DMS79 treated with DMSO at 0.1 percent for 48 hours (cell line): ENCODE data around the gene IRX1.

Experiments
- DNase-seq: peaks from one replicate; lab custom pipeline; 2025; lab: John Stamatoyannopoulos, UW

Gene IRX1

DNA sequence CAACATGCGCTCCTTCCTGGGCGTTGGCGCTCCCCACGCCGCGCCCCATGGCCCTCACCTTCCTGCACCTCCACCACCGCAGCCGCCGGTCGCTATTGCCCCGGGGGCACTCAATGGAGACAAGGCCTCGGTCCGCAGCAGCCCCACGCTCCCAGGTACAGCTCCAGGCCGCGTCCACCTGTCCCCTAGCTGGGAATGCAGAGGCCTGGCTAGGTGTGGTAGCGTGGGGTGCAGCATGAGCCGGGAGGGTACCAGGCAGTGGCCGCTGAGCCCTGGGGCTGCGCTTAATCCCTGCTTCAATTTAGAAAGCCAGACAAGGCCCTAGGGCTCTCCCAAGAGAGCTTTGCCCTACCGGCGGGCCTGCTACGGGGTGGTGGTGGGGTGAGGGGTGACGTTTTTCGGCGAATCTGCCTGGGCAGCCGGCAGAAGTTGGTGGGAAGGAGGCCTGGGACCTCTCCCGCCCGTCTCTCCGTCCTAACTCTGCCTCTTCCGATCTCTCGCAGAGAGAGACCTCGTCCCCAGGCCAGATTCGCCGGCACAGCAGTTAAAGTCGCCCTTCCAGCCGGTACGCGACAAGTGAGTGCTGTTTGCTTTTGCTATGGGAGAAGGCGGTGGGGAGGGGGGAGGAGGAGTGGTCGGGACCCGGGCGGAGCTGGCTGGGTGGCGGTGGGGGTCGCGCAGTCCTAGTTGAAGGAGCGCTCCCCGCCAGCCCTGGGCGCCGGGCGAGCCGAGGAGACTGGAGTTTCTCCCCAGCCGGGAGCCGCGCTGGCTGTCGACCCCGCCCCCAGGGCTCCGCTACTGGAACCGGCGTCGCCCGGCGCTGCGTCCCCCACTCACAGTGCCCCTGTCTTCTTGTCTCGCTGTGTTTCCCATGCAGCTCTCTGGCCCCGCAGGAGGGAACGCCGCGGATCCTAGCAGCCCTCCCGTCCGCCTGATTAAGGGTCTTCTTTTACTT, 4.8 kb downstream of the IRX1 start:
- no peak for DNase-seq

DNA sequence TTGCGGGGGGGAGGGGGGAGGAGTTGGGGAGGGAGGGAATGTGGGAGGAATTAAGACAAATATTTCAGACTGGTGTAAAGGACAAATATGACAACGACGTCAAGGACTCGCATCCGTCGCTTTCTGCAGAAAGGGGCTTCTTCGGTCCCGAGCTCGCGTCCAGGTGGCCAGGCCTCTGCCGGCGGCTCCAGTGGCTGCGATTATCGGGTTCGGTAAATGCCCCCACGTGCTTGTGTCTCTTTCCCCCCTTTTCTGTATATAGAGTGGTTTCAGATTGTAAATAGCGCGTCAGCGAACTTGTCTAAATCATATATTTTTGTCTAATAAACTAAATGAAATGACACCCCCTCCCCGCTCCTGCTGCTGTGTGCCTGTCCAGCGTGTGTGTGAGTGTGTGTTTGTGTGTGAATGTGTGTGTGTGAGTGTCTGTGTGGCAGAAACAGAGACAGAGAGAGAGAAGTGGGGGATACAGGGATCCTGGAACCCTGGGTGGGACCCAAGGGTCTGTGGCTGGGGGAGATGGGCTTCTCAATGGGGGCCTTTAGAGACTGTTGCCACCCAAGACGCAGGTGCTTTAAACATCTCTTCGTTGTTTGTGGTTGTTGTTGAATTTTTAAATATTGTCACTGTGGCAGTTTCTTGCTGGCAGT, 5.6 kb downstream of the IRX1 start:
- no peak for DNase-seq

DNA sequence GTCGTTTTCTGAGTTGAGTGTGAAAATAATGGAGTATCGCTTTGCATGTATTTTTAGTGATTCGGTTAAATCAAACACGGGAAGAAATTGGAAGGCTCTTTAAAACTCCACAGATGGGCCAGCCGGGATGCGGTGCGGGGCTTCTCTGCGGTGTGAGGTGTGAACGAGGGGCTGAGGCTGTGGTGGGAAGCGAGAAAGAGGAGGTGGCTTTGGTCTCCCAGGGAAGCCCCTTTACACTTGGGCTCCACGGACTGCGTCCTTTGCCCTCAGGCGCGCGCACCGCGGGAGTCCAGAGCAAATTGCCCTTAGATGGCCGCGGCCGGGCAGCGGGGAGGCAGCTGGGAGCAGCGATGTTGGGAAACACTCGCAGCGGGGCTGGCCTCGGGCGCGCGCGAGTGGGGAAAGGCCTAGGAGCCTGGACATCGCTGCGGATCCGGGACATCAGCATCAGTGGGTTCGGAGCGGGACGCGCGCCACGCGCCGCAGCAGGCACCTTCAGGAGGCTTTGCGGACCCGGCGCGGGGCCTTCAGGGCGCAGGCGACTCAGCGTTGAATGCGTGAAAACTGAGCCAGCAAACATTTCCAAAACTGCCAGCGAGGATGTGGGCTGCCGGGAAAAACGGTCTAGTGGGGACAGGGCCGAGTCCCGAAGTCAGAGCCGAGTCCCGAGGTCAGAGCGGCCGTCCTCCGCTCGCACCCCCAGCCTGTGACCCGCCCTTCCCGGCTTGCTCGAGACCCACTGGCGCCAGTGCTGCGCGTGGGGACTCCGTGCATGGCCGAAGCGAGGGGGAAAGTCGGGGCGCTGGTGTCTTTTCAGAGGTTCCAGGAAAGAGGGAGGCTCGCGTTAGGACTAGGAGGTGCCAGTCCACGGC, 6.5 kb downstream of the IRX1 start:
- no peak for DNase-seq

DNA sequence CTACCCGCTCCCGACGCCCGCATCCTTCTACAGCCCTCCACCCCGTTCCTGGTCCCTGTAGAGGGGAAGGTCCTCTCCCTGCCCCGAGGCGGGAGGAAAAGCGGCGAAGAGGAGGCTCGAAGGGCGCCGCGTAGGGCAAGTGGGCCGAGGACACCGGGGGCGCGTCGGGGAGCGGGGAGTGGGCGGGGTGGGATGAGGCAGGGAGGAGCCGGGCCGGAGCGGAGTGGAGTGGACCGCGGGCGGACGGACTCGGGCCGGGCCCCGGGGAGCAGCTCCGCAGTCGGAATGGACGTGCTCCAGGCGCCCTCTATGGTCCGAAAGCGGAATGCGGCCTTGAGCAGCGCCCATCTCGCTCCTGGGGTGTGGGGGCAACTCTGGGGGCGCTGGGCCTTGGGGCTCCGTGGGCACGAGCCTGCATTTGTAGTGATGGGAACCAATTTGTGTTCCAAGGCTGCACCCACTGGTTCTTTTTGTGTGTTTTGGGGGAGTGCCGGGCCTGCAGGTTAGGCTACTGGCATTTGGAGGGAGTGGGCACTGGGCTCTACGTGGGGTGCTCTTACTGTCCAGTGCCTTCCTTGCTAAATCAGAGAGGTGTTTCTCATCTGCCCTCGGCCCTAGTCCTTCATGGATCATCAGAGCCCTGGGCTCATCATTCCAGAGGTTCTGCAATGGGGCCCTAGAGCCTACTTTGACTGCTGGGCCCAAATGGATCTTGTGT, 7.3 kb downstream of the IRX1 start:
- DNase-seq, result no peak

DNA sequence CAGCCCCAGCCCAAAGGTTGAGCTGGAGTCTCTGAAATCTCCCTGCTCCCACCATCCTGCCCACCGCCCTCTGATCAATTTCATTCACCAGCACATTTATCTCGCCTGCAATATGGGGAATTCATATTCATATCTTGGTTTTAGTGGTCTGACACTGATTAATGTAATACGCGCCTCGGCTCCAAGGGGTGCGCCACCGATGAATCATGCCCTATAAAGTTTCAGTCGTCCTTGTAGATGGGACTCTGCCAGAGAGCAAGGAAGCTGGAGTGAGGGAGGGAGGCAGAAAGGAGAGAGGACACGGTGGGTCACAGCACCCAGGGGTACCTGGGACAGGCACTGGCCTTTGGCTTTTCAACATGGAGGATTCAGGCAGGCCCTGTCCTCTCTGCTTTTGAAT, 8.9 kb downstream of the IRX1 start:
- DNase-seq, result no peak

DNA sequence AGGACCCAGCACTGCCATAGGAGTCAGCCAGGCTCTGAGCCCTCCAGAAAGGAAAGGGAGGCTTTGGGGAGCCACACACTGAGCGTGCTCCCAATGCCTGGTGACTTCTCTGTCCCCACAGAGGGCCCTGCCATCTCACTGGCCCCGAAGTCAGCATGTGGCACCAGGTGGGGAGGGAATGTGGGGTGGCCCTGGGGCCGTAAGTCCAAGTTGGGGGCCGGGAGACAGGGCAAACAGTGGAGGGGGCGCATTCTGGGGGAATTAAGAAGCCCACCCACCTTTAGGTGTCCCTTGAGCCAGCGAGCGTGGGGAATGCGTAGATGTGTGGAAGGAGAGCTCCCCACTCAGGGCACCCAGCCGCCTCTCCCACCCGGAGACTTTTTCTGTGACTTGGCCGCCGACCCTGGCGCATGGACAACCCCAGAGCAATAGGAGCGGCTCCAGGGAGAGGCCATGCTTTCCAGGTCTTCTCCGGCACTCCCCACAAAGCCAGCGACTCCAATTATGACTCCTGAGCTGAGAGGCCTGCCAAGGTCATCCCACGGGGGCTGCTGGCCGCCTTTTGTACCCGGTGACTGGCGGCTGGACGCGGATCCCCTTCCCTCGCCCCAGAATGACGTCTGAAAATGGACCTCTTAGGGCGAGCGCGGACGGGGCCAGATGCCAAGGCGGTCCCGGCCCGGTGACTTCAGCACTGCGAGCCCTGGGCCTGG, 9.8 kb downstream of the IRX1 start:
- DNase-seq, result no peak

DNA sequence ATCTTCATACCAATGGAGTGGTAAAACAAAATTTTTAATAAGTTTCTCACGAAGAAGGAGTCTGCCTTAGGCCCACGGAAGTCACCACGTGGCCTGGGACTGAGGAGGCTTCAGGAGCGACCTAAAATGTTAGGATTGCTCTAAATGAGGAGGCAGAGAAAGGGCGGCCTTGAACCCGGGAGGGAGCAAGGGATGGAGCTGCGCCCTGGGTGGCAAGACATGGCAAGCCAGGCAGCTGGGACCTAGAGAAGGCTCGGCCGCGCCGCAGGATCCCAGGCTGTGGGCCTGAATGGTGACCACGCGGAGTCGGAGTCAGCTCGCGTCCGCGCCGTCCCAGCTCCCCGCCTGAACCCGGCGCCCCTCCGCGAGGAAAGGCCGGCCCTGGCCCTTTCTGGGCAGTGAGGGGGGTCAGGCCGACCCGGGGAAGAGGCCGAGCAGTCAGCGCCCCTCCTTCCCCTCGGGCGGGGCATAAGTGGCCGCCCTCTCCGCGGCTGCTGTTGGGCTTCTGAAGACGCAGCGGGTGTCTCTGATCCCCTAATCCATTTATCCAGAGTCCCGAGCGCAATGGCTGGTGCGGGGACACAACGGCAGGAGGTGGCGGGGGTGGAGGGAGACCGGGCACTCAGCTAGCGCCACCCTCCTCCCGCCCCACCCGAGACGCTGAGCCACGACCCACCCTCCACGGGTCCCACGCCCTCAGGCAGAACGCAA, 10.6 kb downstream of the IRX1 start:
- no peak for DNase-seq

DNA sequence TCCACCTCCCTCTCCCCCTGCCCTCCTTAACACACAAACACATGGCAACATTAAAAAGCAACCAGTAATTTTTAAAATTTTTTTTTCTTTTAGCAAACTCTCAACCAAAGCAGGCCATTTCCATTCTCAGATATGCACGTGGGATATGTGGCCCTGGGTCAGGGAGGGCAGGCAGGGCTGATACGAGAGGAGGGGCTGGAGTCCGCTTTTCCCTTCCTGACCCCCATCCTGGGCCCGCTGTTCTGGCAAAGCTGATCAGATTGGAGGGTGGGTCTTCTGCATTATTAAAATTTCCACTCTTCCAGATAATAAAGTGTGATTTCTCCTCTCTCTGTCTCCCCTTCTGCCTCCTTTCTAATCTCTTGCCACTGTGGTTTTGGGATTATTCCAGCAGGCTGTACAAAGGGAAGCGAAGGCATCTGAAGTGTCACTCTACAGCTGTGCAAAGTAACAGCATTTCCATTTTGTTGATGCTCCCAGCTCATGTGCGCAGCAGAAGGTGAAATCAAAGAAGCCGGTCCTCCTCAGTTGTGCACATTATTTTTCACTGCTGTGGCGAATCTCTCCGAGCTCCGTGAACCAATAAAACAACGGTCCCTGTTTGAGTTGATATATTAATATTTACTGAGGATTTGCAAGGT, 12.0 kb downstream of the IRX1 start:
- no peak for DNase-seq

DNA sequence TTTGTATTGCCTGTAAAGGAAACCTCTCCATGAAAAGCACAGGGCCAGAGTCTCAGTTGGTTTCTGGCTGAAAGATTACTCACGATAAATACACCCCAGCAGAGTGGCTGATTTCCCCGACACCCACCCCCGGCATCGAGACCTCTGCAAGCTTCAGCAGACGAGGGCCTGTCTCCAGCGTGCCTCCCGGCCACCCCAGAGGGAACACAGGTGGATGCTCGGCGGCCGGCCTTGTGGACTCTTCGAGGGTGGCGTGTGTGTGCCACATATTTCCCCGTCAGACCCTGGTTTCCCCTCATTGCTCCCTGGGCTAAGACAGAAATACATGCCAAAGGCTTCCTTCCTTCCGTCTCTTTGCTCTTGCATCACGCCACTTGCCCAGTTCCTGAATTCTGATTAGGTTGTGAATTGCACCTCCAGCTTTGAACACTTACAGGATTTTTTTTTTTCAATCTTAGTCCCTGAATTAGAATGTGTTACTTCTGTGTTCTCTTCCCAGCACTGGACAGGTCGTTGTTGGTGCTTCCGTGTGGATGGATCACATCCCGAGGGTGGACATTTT, 13.6 kb downstream of the IRX1 start:
- no peak for DNase-seq

DNA sequence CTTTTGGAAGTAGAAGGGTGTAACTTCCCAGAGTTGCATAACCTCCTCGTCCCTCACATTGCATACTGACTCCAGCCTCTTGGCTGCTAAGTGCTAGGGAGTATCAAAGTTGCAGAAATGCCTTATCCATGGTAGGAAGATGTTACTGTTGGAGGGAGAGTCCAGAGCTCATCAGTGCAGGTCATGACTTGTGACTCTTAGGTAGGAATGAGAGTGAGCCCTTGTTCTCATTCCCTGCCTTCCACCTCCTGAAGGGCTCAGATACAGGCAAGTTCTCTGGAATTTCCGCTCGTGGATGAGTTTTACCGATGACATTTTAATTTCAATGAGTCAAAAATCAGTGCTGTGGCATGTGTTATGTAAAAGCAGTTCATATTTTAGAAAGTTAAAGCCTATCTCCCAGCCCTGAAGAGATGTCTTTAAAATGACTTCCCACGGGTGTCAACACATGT, 17.0 kb downstream of the IRX1 start:
- DNase-seq, result no peak

DNA sequence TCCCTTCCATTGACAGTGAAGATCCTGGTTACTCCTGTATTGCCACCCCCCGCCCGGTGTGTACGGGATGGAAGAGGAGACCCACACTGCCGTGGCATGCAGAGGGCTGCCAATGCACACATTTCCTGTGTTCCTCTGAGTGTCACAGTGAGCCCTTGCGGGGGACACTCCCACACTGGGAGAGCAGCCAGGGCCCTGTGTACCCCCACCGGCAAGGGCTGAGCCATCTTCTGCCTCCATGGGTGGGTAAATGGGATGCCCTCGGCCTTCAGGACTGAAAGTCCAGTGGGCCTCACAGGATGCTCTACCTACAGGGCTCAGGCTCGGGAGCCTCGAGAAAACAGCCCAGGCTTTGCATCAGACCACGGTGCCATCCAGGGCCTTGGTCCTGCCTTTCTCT, 18.1 kb downstream of the IRX1 start:
- DNase-seq, result no peak

DNA sequence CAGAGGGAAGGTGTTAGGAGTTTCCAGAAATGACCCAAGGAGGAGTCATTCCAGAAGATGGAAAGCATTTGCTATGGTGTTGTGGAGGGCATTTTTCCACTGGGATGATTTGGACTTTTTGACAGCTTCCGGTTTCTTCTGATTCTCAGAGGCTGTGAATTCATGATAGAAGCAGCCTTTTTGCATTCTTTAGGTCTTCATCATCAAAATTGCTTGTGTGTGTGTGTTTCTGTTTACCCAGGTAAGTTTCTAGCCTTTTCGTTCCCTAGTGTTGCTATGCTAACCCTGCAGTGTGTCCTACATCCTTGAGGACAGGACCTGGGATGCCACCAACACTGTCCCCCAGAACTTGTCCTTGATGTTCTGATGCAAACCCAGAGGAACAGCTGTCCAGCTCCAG, 19.6 kb downstream of the IRX1 start:
- DNase-seq, result no peak

DNA sequence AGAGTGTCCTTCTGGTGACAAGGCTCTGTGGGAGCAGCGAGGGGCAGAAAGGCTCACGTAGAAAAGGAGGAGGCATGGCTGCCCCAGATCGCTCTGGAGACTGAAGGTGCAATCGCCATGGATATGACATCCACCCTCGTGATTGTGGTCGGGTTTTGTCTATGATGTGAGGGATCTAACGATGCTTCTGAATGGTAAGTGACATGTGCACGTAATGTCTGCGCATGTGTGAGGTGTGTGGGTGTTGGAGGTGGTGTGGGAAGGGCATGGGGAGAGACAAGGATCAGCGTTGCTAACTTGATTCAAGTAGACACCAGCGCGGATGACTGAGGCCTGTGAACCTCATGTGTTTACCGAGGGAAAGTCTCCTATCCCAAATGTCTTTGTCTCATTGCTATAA, 20.2 kb downstream of the IRX1 start:
- no peak for DNase-seq

DNA sequence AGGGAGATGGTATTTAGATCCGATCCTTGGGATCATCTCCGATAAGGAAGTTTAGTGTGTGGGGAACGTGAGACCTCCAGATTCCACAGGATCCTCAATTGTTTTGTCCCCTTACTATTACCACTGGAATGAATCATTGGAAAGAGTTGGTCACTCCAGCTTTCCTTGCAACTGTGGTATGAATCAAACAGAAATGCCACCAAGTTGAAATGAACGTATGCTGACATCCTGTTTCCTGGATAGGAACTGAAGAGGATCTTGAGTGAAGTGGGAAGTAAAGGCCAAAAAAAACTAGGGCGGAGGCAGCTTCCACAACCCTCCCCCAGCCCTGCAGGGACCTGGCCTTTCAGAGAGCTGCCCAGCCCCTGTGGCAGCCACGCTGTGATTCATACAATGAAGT, 23.9 kb downstream of the IRX1 start:
- DNase-seq, result no peak

DNA sequence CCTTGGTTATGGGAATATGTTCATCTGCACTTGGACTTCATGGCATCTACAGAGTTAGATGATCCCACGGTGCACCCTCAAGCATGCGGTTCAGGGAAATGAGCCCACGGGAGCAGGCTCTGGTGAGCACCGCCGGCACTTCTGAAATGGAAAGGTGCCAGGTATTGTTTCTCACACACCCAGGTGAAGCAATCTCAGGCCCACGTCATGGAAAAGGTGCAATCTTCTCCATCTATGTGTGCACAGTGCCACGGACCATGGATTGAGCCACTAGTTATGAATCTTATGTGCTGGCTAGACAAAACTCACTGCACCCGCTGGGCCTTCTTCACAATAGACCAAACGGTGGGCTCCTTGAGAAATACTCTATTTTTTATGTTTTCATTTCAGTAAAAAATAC, 27.3 kb downstream of the IRX1 start:
- DNase-seq, result no peak

DNA sequence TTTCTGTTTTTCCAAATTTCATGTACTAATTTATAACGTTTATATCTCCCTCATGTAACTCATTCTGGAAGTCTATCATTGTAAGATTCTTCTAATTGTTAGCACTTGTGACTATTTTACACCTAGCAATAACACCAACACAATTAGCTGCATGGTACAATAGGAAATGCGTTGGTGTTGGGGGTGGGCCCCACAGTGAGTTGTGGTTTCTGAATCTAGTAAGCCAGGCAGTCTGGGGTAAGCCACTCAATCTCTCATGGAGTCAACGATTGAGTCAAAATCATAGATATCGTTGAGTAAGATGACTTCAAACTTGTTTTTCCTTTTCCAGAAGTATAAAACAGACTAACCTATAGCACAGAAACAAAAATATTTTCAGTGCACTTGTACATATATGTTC, 30.0 kb downstream of the IRX1 start:
- DNase-seq, result no peak

DNA sequence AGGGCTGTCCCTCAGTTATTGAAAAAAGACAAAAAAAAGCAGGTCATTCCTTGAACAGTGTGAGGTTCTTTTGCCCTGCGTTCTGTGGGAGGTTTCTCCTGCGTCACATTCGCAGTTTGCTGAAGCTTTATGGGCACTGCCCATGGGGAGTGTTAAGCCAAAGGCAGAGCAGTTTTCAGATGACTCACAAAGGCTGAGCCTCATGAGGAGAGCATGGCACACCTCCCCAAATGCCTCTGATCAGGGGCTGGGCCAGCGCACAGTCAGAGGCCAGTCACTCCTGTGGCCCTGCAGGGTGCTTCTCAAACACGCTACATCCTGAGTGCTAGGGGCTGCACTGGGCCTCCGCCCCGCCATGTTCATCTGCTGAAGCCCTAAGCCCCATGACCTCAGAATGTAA, 38.4 kb downstream of the IRX1 start:
- no peak for DNase-seq

DNA sequence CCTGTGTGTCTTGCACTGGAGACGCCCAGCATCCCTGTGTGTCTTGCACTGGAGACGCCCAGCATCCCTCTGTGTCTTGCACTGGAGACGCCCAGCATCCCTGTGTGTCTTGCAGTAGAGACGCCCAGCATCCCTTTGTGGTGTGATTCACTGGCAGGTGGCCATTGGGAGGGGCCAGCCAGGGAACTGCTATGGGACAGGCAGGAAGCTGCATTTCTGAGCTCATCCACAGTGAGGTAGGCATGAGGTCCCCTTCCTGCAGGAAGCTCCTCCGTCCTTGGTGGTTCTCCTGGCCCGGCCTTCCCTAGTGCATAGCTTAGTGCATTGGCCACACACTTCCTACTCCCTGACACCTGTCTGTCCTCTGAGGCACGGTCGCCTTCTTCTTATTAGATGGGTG, 43.5 kb downstream of the IRX1 start:
- DNase-seq, result no peak

DNA sequence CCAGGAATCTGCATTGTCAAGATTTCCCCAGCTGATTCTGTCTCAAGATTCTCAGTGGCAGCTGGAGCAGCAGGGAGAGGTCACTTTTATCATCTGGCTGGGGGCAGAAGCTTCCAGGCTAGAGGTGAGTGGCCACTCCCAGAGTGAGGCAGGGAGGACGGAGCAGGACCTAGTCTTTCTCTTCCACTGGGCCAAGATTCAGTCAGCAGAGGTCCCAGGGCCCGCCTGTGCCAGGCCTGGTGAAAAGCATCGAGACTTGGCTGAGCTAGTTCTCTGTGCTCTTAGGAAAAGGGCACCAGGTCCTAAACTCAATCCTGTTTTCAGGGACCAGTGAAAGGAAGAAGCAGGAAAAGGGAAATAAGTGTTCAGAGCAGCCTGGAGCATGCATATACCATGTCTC, 46.6 kb downstream of the IRX1 start:
- DNase-seq, result no peak

DNA sequence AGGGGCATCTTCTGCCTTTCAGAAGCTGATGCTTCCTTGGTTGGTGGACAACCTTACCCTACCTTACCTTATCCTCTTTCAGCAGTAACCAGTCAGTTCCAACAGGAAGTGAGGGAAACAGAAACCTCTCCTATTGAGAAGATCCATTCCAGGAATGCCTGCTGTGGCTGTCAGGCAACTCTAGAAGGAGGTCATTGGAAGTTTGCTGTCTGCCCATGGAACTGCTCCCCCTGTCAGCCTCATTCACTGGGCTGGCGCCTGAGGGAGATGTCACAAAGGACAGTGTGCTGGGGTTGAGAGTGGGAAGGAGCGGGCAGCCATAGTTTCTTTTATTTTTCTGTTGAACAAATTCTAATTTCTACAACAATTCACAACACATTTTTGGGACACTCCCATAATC, 54.7 kb downstream of the IRX1 start:
- no peak for DNase-seq
